Adipocyte (in vitro differentiated cells): ENCODE measurements around the gene POMGNT1.

Experiments
- DNase-seq: peaks from one replicate; pipeline ENCODE4 v3.0.0-alpha.2; 2015; ENCODE audit warnings: low read depth
- H3K27me3 ChIP-seq: replicated peaks from 2 replicates; pipeline ENCODE4 v1.7.0; 2013; ENCODE audit warnings: mild to moderate bottlenecking, low read length, moderate library complexity; ENCODE audit not compliant: control insufficient read depth, insufficient read depth
- H3K36me3 ChIP-seq: 2 replicates; pipeline ENCODE4 v1.7.0; 2013; ENCODE audit warnings: low read length, mild to moderate bottlenecking, moderate library complexity; ENCODE audit not compliant: control insufficient read depth, insufficient read depth, severe bottlenecking
- H3K4me1 ChIP-seq: 2 replicates; pipeline ENCODE4 v1.7.0; 2013; ENCODE audit warnings: mild to moderate bottlenecking, low read length, moderate library complexity; ENCODE audit not compliant: control insufficient read depth, insufficient read depth
- H3K4me3 ChIP-seq: 2 replicates; pipeline ENCODE4 v1.7.0; 2013; ENCODE audit warnings: mild to moderate bottlenecking, low read length, moderate library complexity
- H3K9ac ChIP-seq: 2 replicates; pipeline ENCODE4 v1.7.0; 2013; ENCODE audit warnings: mild to moderate bottlenecking, low read length, moderate library complexity
- H3K9me3 ChIP-seq: 2 replicates; pipeline ENCODE4 v1.7.0; 2013; ENCODE audit warnings: mild to moderate bottlenecking, low read length, moderate library complexity; ENCODE audit not compliant: control insufficient read depth

Gene POMGNT1

DNA sequence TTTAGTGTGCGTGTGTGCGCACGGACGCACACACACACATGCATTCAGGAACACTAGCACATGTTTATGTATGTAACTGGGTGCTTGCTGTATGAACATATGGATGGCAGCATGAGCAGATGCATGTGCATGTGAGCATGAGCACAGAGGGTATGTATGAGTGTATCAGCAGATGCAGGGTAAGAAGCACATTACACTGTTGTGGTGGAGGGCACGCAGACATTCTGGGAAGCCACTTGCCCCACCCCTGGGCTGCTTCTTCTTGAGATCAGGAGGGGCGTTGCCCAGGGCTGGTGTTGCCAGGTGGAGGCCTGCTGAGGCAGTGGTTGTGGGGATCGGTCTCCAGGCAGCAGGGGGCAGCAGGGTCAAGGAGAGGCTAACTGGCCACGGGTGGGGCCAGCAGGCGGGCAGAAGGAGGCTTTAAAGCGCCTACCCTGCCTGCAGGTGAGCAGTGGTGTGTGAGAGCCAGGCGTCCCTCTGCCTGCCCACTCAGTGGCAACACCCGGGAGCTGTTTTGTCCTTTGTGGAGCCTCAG is 18.1 kb downstream of the POMGNT1 start:
- H3K9ac ChIP-seq = no peak overlapping the region
- DNase-seq = no peak
- H3K27me3 ChIP-seq = no peaks in the 10 kb centered on the region
- H3K9me3 ChIP-seq = no peaks in the 10 kb centered on the region
- no peaks in the 10 kb centered on the region for H3K36me3 ChIP-seq
- H3K4me3 ChIP-seq = no peak overlapping the region
- peaks cover 17% of the 10 kb centered on the region for H3K4me1 ChIP-seq

DNA sequence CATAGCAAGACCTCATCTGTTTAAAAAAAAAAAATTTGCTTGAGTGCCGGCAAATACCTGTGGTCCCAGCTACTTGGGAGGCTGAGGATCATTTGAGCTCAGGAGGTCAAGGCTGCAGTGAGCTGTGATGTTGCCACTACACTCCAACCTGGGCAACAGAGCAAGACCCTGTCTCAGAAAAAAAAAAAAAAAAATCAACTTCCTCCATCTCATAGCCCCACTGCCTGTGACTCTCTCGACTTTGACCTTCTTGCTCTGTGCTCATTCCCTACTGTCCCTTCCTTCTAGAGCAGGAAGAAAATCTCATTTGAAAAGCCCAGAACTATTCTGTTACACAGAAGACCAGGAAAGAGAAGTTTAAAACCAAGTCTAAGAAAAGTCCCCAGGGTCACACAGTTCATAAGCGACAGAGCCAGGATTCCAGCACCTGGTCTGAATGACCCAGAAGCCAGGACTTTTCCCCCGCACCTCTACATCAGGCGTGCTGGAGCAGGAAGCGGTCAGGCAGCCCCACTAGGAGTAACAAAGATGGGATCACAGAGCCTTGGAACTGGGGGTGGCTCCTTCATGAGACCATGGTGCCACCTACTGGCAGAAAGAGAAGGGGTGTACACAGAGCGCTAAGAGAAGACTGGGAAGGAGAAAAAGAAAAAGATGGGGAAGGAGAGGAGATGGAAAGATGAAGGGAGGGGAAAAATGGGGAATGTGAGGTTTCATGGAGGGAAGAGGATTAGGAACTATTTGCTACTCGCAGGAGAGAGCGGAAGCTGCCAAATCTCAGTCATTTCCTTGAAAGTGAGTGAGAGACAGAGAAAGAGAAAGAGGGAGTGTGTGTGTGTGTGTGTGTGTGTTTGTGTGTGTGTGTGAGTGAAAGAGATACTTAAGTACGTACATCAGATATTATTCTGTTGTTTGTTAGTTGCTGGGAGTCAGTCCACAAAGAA is 18.8 kb downstream of the POMGNT1 start:
- Histone ChIP-seq H3K27me3 (no peaks in the 10 kb centered on the region), H3K36me3 (no peaks in the 10 kb centered on the region), H3K4me3 (no peak overlapping the region), H3K4me1 (peaks cover 24% of the 10 kb centered on the region), H3K9me3 (no peaks in the 10 kb centered on the region), H3K9ac (peak overlapping the region; percentile 30)
- DNase-seq = peak; percentile 96

DNA sequence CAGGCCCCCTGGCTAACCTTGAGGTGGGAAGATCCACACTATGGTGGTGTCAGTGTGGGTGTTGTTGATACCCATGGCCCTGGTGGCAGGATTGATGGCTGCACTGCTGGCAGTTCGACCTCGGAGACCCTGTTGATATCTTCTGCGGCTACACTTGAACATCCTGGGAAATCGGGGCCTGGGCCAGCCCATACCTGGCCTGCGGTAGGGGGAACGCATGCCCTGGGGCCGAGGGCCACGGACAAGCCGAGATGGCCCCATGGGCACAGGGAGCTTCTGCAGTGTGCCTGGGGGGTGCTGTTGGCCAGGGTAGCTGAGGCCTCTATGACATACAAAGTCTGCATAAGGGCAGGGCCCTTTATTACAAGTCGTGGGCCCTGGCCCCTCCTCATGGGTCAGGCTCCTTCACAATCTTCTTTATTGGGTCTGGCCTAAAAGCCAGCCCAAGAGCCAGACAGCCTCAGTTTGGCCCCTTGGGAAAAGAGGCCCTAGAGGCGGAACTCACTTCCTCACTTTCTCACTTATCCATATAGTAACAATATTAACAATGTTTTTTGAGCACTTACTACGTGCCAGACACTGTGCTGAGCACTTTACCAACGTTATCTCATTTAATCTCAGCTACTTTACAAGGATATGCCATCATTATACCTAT is 21.9 kb downstream of the POMGNT1 start, which contains the start of gene P3R3URF:
P3R3URF (minus strand) TSS at position 278 of the 655 bp plus-strand sequence; CDS start at position 261, 17 bp downstream.
- Histone ChIP-seq H3K9me3 (no peaks in the 10 kb centered on the region), H3K4me3 (no peak within 1 kb of the TSS), H3K36me3 (no peaks in the 10 kb centered on the region), H3K4me1 (peaks cover 24% of the 10 kb centered on the region), H3K27me3 (peaks cover 2% of the 10 kb centered on the region), H3K9ac (no peak within 1 kb of the TSS)
- DNase-seq = no peak

DNA sequence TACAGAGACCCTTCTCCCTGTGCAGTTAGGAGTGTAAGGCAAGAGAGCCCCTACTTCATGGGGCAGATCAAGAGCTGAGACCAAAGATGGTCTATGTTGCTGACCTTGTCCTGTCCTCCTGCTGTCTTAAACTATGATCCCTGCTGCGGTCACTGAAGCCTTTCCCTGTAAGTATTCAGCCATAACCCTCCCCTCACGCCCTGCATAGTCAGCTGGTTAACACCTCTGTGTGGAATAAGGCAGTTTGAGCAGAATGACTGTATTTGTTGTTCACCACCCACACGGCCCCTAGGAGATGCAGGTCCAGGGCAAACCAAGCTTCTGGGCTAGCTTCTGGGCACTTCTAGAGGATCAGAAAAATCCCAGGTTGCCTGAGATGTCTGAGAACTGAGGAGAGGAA is 23.0 kb downstream of the POMGNT1 start:
- peak overlapping the region; percentile 45 for H3K9ac ChIP-seq
- no peaks in the 10 kb centered on the region for H3K9me3 ChIP-seq
- no peak for DNase-seq
- H3K4me1 ChIP-seq = peaks cover 24% of the 10 kb centered on the region
- H3K27me3 ChIP-seq = peaks cover 8% of the 10 kb centered on the region
- H3K4me3 ChIP-seq = no peak overlapping the region
- H3K36me3 ChIP-seq = no peaks in the 10 kb centered on the region

DNA sequence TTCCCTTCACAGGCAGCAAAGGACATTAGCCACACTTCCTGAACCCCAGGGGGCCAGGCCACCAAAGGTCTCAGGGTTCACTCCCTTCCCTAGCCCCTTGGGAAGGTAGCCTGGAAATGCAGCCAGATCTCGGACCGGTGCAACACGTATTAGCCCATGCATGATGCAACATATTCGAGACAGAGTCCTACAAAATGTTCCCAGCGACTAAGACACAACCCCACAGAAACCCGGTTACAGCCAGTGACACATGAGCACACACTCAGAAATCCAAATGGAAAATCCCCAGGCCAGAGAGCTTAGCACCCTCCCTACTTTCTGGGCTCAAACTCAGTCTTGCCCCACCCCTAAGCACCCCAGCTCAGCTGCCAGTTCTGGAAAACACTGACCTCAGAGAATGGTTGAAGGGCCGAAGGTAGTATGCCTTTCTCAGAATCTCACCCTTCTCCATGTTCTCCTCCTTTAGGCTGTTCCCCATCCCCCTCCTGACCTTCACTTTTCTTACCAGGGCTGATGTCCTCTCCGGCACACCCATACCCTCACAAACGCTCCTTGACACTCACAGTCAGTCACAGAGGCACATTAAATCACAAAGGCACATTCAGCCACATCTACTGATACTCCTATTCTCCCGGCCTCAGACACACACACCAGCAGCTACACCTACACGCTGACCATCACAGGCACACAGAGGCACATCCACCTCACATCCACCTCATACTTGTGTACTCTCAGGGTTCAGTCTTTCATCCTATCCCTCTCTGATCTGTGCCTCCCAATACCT is 23.6 kb downstream of the POMGNT1 start, which contains the start of gene TSPAN1:
TSPAN1 (plus strand) TSS at position 640 of the 784 bp plus-strand sequence. CDS start 6,021 bp downstream, outside the sequence.
- peak within 1 kb of the TSS; percentile 15 for H3K4me3 ChIP-seq
- H3K36me3 ChIP-seq = no peaks in the 10 kb centered on the region
- H3K9ac ChIP-seq = peak within 1 kb of the TSS; percentile 45
- no peaks in the 10 kb centered on the region for H3K9me3 ChIP-seq
- peaks cover 24% of the 10 kb centered on the region for H3K4me1 ChIP-seq
- DNase-seq = peak; percentile 37
- H3K27me3 ChIP-seq = peaks cover 14% of the 10 kb centered on the region

DNA sequence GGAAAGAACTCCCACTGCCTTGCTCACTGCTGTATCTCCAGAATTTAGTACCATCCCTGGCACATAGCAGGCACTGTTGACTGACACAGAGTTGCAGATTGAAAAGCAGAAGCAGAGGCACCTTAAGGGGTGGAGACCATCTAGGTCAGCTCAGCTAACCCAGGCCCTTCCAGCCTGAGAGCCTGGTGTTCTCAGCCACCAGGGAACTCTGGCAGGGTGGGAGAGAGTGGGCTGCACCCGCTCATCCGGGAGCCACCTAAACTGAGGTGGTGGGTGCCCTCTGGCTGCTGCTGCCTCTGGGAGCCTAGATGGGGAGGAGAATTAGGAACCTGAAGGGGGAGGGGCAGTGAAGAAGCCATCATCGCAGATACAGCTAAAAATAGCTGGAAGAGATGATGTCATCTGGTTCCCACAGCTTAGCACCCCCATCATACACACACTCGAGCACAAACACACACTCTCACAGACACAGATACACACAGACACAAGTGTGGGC is 24.8 kb downstream of the POMGNT1 start:
- H3K4me1 ChIP-seq = peaks cover 24% of the 10 kb centered on the region
- H3K9ac ChIP-seq = no peak overlapping the region
- H3K9me3 ChIP-seq = no peaks in the 10 kb centered on the region
- H3K4me3 ChIP-seq = no peak overlapping the region
- no peak for DNase-seq
- peaks cover 24% of the 10 kb centered on the region for H3K27me3 ChIP-seq
- H3K36me3 ChIP-seq = no peaks in the 10 kb centered on the region

DNA sequence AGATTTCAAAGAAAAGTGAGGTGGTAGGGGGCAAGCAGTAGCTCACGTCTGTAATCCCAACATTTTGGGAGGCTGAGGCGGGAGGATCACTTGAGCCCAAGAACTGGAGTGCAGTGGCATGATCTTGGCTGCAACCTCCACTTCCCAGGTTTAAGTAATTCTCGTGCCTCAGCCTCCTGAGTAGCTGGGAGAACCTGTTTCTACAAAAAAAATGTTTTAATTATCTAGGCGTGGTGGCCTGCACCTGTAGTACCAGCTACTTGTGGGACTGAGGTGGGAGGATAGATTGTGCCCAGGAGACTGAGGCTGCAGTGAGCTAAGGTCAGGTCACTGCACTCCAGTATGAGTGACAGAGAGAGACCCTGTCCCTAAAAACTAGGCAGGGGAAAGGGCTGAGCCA is 25.9 kb downstream of the POMGNT1 start:
- Histone ChIP-seq H3K9me3 (no peaks in the 10 kb centered on the region), H3K27me3 (peaks cover 29% of the 10 kb centered on the region), H3K4me1 (peaks cover 24% of the 10 kb centered on the region), H3K4me3 (no peak overlapping the region), H3K9ac (no peak overlapping the region), H3K36me3 (no peaks in the 10 kb centered on the region)
- no peak for DNase-seq

DNA sequence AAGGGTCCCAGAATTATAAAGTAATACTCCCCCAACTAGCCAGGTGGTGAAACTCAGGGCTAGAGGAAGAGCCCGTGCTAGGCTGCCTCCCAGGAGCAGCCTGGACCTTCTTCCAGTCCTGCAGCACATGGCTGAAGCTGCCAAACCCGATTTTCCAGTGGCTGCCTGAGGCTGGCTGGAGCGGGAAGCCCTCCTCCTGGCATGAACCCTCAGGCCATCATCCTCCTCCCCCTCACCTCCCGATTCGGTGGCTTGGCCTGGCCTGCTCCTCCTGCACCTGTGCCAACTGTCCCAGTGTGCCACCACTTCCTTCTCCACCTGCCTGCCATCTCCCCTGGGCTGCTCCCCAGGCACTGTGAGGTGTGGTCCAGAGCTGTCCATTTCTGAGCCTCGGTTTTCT is 26.4 kb downstream of the POMGNT1 start:
- Histone ChIP-seq H3K9ac (no peak overlapping the region), H3K9me3 (no peaks in the 10 kb centered on the region), H3K27me3 (peaks cover 33% of the 10 kb centered on the region), H3K4me3 (no peak overlapping the region), H3K36me3 (no peaks in the 10 kb centered on the region), H3K4me1 (peaks cover 27% of the 10 kb centered on the region)
- DNase-seq = no peak

DNA sequence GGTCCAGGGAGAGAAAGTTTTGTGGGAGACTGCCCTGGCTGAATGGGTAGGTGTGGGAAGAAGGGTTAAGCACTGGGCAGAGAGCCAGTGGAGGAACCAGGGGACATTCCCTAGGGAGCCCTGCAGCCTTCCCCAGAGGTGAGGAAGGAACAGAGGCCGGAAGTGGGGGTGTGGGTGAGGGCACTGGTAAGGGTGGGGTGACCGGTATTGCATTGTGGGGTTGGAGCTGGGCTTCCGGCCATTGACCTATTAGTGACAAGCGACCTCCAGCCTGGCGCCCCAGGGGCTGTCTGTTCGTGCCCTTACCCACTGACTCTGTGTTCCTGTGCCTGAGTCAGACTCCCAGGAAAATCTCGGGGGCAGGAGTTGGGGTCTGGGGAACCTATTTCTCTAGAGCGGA is 26.9 kb downstream of the POMGNT1 start:
- Histone ChIP-seq H3K36me3 (no peaks in the 10 kb centered on the region), H3K9me3 (no peaks in the 10 kb centered on the region), H3K27me3 (peaks cover 38% of the 10 kb centered on the region), H3K9ac (no peak overlapping the region), H3K4me3 (no peak overlapping the region), H3K4me1 (peaks cover 27% of the 10 kb centered on the region)
- DNase-seq = no peak

DNA sequence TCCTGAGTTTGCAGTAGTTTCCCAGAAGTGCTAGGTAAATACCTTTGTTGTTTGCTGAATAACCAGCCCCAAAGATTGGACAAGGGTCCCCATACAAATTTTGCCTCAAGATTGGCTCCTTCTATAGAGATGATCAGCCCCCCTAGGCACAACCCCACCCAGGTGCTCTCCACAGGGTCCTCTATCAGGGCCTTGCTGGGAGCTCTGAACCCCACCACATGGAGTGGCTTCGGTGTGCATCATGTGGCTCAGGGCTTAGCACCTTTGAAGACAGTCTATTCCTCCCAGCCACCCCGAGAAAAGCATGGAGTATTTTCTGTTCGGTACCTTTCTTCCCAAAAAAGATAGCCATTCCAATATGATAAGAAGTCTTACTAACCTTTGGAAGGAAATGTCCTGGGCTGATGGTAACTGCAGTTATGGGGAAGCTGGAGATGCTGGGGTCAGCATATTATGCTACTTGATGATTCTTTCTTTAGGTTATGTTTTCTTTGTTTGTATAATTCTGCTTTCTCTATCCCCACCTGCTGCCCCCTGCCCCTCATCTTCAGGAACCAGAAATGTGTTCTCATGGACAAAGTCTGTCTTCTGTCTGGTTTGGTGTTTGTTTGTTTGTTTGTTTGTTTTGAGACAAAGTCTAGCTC is 28.3 kb downstream of the POMGNT1 start:
- DNase-seq = no peak
- Histone ChIP-seq H3K4me3 (no peak overlapping the region), H3K27me3 (peaks cover 42% of the 10 kb centered on the region), H3K4me1 (peaks cover 23% of the 10 kb centered on the region), H3K36me3 (no peaks in the 10 kb centered on the region), H3K9ac (no peak overlapping the region), H3K9me3 (no peaks in the 10 kb centered on the region)
